ENCODE data around the gene ARHGAP4.

Gene ARHGAP4

GRCh38 chrX:153867671-153868070, 58.4 kb downstream of the ARHGAP4 start:
- DNase-seq (ENCODE audit: low read depth in 2 of 2) = no peak

GRCh38 chrX:153867139-153867538, 58.9 kb downstream of the ARHGAP4 start:
- no peak for DNase-seq (ENCODE audit: low read depth in 2 of 2)

GRCh38 chrX:153866302-153867019, 59.6 kb downstream of the ARHGAP4 start:
- DNase-seq (ENCODE audit: low read depth in 2 of 2) = no peak

GRCh38 chrX:153865685-153866084, 60.4 kb downstream of the ARHGAP4 start:
- DNase-seq (ENCODE audit: low read depth in 2 of 2) = no peak

- no peak for DNase-seq (ENCODE audit: low read depth in 2 of 2)
Measured at GRCh38 chrX:153865321-153865580, 60.8 kb downstream of the ARHGAP4 start.

- DNase-seq (ENCODE audit: low read depth in 2 of 2) = no peak
Measured at GRCh38 chrX:153864561-153865320, 61.3 kb downstream of the ARHGAP4 start.

- DNase-seq (ENCODE audit: low read depth in 2 of 2) = no peak
Measured at GRCh38 chrX:153864101-153864500, 62.0 kb downstream of the ARHGAP4 start.

- DNase-seq (ENCODE audit: low read depth in 2 of 2) = no peak
Measured at GRCh38 chrX:153863251-153863991, 62.6 kb downstream of the ARHGAP4 start.

- DNase-seq (ENCODE audit: low read depth in 2 of 2) = no peak
Measured at GRCh38 chrX:153862369-153863250, 63.5 kb downstream of the ARHGAP4 start.

GRCh38 chrX:153861733-153862310, 64.2 kb downstream of the ARHGAP4 start:
- DNase-seq (ENCODE audit: low read depth in 2 of 2) = no peak

GRCh38 chrX:153861151-153861550, 64.9 kb downstream of the ARHGAP4 start:
- DNase-seq (ENCODE audit: low read depth in 2 of 2) = no peak
